ENCODE measurements around the gene GALNT17.
"Not testable (repeated sequence)": the region's sequence is repeated elsewhere in the genome, so short reads cannot be mapped to it uniquely, and the experiment has no call there.

The GALNT17 gene

GRCh38 chr7:71580027-71580426, 448.1 kb downstream of the GALNT17 start:
- DNase-seq = no peak

- no peak for DNase-seq
Measured at GRCh38 chr7:71584256-71584655, 452.3 kb downstream of the GALNT17 start.

GRCh38 chr7:71591876-71592275, 459.9 kb downstream of the GALNT17 start:
- no peak for DNase-seq

- not testable (repeated sequence) for DNase-seq
Measured at GRCh38 chr7:71592388-71592787, 460.4 kb downstream of the GALNT17 start.

- no peak for DNase-seq
Measured at GRCh38 chr7:71594736-71595135, 462.8 kb downstream of the GALNT17 start.

GRCh38 chr7:71595176-71595575, 463.2 kb downstream of the GALNT17 start:
- no peak for DNase-seq

GRCh38 chr7:71598553-71598952, 466.6 kb downstream of the GALNT17 start:
- DNase-seq = no peak

- no peak for DNase-seq
Measured at GRCh38 chr7:71601851-71602250, 469.9 kb downstream of the GALNT17 start.

- no peak for DNase-seq
Measured at GRCh38 chr7:71604818-71605414, 473.0 kb downstream of the GALNT17 start.

GRCh38 chr7:71611986-71612385, 480.0 kb downstream of the GALNT17 start:
- DNase-seq = no peak

GRCh38 chr7:71612911-71613310, 481.0 kb downstream of the GALNT17 start:
- no peak for DNase-seq

GRCh38 chr7:71613313-71613712, 481.4 kb downstream of the GALNT17 start:
- no peak for DNase-seq

GRCh38 chr7:71615017-71615416, 483.1 kb downstream of the GALNT17 start:
- DNase-seq = no peak

GRCh38 chr7:71616217-71616616, 484.3 kb downstream of the GALNT17 start:
- DNase-seq = no peak

- no peak for DNase-seq
Measured at GRCh38 chr7:71618278-71618677, 486.3 kb downstream of the GALNT17 start.

- DNase-seq = no peak
Measured at GRCh38 chr7:71625545-71625944, 493.6 kb downstream of the GALNT17 start.

- DNase-seq = no peak
Measured at GRCh38 chr7:71626206-71626605, 494.3 kb downstream of the GALNT17 start.

GRCh38 chr7:71627651-71628050, 495.7 kb downstream of the GALNT17 start:
- DNase-seq = no peak

- DNase-seq = no peak
Measured at GRCh38 chr7:71630516-71630915, 498.6 kb downstream of the GALNT17 start.

- DNase-seq = peak; percentile 1
Measured at GRCh38 chr7:71633551-71634008, 501.6 kb downstream of the GALNT17 start.

- DNase-seq = not testable (repeated sequence)
Measured at GRCh38 chr7:71635849-71636248, 503.9 kb downstream of the GALNT17 start.

GRCh38 chr7:71636329-71636728, 504.4 kb downstream of the GALNT17 start:
- DNase-seq = no peak

GRCh38 chr7:71637578-71637977, 505.6 kb downstream of the GALNT17 start:
- DNase-seq = no peak

GRCh38 chr7:71638108-71638507, 506.2 kb downstream of the GALNT17 start:
- DNase-seq = no peak

- no peak for DNase-seq
Measured at GRCh38 chr7:71639382-71640085, 507.6 kb downstream of the GALNT17 start.
